Vagina (tissue), 2 donors: ENCODE data around the gene ARL17B.
"Not testable (repeated sequence)": the region's sequence is repeated elsewhere in the genome, so short reads cannot be mapped to it uniquely, and the experiment has no call there.

Experiments
- CTCF ChIP-seq, 3 experiments: fragments of 450-650 bp in 2 of 3; fragments of 200-600 bp in 1 of 3; sonication (generic) in 1 of 3; IDR thresholded peaks; one replicate each; pipeline ENCODE4 v1.5.1; 2017 to 2019; ENCODE audit warnings: antibody characterized with exemption in 3 of 3, mild to moderate bottlenecking in 2 of 3, moderate library complexity in 2 of 3
- POLR2A ChIP-seq, 2 donors: fragments of 450-650 bp; IDR thresholded peaks; one replicate each; pipeline ENCODE4 v1.6.1; 2017; ENCODE audit warnings: antibody characterized with exemption in 2 of 2, mild to moderate bottlenecking in 2 of 2, moderate library complexity in 2 of 2
- POLR2AphosphoS5 ChIP-seq, 2 donors: sonication (generic); formaldehyde crosslinking; IDR thresholded peaks; one replicate each; pipeline ENCODE4 v1.9.0; 2017; ENCODE audit warnings: antibody characterized with exemption in 2 of 2, mild to moderate bottlenecking in 2 of 2, low read depth in 1 of 2; ENCODE audit not compliant: insufficient read depth in 1 of 2

GRCh38 chr17:46367520-46367919 lies 6.0 kb upstream of the ARL17B start:
- not testable (repeated sequence) for TF ChIP-seq CTCF (IDR thresholded peaks at IDR 0.05); POLR2A (IDR thresholded peaks at IDR 0.05); POLR2AphosphoS5 (IDR thresholded peaks at IDR 0.05; ENCODE audit: insufficient read depth in 1 of 2, low read depth in 1 of 2)
